22Rv1 (cell line): ENCODE data around the gene WDFY3.

Experiments used
- CTCF ChIP-seq: fragments of 450-650 bp; IDR thresholded peaks from 2 replicates; pipeline ENCODE4 v1.5.1; 2017; ENCODE audit warnings: mild to moderate bottlenecking
- ZFX ChIP-seq: fragments of 450-650 bp; IDR thresholded peaks from 2 replicates; pipeline ENCODE4 v1.6.1; 2017; ENCODE audit warnings: antibody characterized with exemption, borderline replicate concordance

- TF ChIP-seq CTCF (no peak), ZFX (no peak)
Measured at GRCh38 chr4:84901173-84901572, 65.3 kb downstream of the WDFY3 start.
